HG03280 (cell line): ENCODE results near the gene C1GALT1C1.
"Not testable (repeated sequence)": the region's sequence is repeated elsewhere in the genome, so short reads cannot be mapped to it uniquely, and the experiment has no call there.

Source experiments
- ATAC-seq: cut with Tn5 transposase; IDR thresholded peaks from one replicate; pipeline ENCODE4 v1.9.1; 2021; ENCODE audit warnings: mild to moderate bottlenecking, moderate library complexity; ENCODE audit not compliant: unreplicated experiment

Gene C1GALT1C1

DNA sequence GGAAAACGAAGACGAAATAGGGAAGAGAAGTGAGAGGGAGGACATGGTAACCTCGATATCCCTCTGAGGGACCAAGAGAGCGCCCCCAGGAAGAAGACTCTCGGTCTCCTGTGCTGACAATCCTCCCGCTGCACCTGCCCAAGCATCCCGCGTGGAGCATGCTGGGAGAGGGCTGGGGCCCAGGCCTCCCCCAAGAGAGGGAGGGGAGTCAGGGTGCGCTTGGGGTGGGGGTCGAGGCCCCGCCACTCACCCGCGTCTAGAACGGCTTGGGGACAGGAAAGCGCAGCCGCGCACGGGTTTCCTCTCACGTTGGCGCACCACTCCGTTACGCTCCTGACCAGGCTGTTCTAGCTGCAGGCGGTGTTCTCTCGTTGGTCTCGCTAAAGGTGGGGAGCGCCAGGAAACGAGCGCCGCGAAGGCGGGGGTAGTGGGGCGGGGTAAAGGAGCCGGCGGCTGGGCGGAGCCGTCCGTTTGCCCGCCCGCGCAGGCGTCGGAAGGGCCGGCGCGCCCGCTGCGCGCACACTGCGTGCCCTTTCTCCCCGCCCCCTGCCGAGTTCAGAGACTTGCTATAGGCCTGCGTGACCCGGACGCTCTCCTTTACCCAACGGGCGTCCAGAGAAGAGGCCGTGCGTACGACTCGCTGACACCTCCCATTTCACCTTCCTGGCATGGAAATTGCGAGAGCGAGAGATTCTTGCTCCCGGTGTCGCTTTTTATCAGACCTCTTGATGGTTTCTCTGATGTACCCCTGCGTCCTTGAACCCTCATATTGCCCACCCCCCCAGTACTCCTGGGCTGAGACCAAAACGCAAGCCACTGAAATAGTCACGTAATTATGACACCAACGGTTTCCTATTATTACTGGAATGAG is at the start of gene C1GALT1C1:
C1GALT1C1 (minus strand) TSS at position 388 of the 871 bp plus-strand sequence. CDS start 2,888 bp downstream, outside the sequence.
- ATAC-seq: peak; percentile 97

DNA sequence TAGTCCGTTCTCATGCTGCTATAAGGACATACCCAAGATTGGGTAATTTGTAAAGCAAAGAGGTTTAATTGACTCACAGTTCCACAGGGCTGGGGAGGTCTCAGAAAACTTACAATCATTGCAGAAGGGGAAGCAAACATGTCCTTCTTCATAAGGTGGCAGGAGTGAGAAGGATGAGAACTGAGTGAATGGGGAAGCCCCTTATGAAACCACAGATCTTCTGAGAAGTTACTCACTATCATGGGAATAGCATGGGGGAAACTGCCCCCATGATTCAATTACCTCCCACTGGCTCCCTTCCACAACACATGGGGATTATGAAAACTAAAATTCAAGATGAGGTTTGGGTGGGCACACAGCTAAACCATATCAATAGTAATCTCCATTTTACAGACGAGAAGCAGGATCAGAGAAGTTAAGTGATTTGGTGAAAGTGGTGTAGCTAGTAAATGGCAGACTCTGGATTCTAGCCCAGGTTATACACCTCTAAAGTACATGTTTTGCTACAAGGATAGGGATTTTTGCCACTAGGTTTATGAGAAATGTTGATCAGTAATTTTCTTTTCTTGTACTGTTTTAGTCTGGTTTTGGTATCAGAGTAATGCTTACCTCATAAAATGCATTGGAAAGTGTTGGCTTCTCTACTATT is 47.3 kb upstream of the C1GALT1C1 start:
- ATAC-seq: no peak

DNA sequence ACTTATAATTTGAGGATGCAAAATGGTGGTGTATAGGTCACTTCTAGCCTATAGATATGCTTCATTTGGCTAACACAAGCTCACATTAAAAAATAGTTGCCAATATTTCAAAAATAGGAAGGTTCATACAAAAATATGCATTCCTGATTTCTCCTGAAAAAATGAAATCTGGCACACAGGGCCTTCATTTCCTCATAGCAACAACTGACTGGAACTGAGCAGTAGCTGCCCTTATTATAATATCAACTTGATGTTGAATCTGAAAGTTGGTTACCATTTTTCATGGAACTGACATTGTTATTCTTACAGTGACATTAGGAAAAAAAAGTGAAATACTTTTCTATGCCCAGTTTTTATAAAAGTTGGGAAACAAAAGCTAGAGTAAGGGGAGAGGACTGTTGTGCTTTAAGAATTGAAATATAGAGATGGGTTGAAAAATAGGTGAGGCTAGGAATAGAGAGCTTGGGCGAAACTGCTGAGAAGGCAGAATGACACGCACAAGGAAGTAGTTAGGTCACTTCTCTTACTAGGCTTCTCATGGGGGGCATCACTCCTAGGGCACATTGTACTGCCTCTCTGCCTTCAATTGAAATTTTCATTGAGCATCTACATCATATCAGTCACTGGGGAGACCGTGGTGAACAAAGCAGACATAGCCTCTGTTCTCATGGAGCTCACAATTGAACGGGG is 43.1 kb upstream of the C1GALT1C1 start:
- ATAC-seq: no peak

DNA sequence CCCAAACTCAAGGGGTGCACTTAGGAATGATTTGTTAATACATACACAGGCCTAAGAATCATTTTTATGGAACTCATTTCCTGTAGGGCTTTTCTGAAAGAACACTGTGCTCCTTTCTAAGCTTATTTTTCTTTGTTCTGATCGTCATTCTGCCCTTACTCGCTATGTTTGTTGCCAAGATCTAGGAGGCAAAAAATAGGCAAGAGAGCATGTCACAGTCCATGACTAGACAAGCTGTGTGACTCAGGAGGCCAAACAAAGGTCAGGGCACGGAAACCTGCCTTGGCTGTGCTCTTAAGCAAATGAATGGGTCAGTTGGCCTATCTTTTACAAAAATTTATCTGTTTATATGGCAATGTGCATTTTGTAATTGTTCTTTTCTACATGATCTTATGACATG is 42.5 kb upstream of the C1GALT1C1 start:
- ATAC-seq: no peak

DNA sequence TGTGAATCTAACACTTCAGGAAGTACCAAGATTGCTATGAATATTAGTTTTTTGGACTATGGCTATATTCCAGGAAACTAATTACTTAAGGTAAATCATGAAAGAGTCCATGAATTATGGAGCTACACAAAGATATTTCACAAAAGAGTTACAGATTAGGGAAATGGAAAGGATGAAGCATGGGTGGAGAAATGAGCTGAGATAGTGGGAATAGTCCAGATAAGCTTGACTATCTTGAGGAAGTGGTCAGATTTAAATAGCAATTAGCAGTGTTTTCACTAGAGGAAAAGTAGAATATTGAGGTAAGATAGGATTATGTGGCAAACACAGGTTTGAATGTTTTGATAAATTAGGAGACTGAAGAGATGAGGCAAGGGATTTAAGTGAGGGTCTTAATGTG is 42.1 kb upstream of the C1GALT1C1 start:
- ATAC-seq: no peak

DNA sequence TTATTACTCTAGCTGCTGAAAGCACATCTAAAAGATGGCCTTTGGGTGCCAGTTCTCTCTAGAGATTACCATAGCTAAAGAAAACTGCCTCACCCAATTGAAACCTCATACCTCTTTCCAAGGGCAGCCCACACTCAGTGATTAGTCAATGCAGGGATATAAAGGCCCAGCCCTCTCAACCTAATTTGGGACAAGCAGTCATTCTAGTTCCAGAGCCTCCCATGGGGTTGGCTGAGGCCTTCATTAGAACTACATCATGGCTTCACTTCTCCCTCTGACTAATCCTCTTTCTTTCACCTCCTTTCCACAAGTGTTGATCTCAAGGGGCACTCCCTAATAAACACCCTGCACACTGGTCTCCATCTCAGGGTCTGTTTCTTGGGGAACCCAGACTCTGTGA is 38.5 kb upstream of the C1GALT1C1 start:
- ATAC-seq: no peak

DNA sequence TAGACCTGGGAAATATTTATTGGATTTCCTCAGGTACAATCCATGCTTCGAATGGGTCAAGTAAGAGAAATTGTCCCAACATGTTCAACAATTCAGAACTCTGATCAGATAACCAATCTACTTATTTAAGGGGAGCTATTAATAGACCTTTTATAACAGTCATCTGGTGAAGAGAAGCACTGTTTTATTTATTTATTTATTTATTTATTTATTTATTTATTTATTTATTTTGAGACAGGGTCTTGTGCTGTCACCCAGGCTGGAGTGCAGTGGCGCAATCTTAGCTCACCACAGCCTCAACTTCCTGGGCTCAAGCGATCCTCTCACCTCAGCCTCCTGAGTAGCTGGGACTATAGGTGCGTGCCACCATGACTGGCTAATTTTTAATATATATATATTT is 34.7 kb upstream of the C1GALT1C1 start:
- ATAC-seq: not testable (repeated sequence)

DNA sequence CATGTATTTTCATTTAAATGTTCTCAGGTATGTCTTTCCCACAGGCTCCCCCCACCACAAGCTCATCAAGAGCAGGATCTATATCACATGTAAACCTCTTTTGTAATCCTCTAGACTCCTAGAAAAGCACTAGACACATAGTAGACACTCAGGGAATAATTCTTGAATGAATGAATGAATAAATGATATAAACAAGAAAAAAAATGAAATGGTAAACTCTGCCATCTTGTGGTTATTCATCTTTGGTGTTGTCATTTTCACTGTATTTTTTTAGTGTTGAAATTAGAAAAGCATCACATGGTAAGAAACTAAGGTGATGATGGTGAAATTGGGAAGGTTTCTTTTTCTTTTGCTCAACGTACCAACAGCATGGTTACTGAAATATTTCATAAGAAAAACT is 34.2 kb upstream of the C1GALT1C1 start:
- no peak for ATAC-seq

DNA sequence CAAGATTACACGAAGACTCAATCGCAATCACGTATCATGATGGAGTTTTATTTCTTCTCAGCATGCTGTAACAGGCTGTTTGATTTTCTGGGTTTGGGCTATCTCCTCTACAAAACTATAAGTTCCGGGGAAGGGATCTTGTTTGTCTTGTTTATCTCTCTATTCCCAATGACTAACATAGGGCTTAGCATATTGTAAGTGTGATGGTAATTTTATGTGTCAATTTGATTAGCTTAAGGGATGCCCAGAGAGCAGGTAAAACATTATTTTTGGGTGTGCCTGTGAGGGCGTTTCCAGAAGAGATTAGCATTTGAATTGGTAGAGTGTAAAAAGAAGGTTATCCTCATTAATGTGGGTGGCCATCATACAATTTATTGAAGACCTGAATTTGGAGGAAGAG is 32.8 kb upstream of the C1GALT1C1 start:
- no peak for ATAC-seq

DNA sequence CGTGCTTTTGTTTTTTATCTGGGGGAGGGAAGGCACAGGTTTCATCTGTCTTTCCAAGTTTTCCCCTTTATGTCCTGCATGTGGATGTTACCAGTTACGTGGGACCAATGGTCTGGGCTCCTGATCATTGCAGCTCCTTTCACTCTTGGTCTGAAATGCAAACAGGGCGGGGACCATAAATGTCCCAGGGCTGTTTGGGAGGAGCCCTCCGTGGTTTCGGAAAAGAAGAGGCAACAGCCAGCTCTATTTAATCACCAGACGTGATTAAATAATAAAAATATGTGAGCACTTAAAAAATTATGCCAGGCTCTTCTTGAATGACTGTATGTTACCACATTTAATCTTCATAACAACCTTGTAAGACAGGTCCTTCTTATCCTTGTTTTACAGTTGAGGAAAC is 30.8 kb upstream of the C1GALT1C1 start:
- no peak for ATAC-seq

DNA sequence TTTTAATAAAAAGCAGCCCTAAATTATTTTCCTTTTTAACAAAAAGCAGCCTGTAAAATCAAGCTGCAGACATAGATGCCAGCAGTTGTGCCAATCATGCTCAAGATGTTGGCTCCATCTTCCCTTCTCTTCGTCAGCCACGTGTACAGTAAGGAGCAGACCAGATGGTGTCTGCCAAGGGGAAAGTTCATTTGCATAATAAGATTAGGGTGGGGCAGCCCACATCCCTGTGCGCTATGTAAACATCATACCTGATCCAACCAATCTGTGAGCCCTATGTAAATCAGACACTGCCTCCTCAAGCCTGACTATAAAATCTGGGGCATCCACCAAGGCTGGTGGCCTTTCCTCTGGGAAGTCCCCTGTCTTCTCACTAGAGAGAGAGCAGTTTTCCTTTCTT is 23.1 kb upstream of the C1GALT1C1 start:
- ATAC-seq: no peak

DNA sequence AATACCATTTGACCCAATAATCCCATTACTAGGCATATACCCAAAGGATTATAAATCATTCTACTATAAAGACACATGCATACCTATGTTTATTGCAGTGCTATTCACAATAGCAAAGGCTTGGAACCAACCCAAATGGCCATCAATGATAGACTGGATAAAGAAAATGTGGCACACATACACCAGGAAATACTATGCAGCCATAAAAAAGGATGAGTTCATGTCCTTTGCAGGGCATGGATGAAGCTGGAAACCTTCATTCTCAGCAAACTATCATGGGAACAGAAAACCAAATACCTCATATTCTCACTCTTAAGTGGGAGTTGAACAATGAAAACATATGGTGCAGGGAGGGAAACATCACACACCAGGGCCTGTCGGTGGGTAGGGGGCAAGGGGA is 22.4 kb upstream of the C1GALT1C1 start:
- not testable (repeated sequence) for ATAC-seq

DNA sequence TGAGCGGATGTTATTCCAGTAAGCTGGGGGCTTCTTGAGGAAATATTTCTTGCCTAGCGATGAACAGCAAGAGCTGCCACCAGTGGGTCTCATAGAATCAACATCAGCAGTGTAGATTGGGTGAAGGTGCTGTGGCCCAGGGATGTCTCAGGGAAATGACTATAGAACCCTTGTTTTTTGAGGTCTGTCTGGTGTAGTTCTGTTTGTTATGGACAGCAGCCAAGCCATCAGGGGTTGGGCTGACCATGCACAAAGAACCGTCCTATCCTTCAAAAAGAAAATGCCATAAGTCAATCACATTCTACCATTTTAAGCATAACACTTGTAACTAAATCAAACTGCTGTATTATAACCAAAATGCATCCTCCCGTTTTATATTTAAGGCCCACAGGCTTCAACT is 17.3 kb upstream of the C1GALT1C1 start:
- no peak for ATAC-seq

DNA sequence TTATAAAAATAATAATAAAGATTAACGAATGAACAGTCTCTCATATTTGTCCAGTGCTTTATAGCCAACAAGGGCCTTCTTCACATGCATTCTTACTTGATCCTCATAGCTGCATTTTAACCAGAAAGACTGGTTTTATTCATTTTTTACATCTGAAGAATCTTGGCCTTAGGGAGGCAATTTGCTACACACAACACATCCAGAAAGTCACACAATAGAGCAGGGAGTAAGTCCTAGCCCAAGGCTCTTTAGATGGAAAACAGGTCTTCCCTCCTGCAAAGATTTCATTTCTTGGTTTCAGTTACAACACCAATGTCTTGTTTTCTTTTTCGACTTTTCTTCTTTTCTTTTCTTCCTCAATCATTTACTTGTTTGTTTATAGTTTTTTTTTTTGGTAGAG is 13.0 kb upstream of the C1GALT1C1 start:
- no peak for ATAC-seq

DNA sequence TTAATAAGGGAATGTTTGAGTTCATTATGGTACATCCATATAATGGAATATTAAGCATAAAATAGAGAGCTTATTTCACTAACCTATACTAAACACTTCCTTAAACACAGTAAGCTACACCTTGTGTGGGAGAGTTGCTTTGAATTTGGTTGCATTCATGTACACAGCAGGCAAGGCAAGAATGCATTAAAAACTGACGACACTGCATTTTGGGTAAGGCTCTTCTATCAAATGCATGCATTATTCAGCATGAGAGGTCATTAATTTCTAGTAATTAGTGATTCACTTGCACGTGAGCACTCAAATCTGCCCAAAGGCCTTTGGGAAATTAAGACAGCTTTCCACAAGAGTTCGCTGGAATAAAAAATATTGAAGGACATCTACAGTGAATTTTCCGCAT is 8.8 kb upstream of the C1GALT1C1 start:
- no peak for ATAC-seq

DNA sequence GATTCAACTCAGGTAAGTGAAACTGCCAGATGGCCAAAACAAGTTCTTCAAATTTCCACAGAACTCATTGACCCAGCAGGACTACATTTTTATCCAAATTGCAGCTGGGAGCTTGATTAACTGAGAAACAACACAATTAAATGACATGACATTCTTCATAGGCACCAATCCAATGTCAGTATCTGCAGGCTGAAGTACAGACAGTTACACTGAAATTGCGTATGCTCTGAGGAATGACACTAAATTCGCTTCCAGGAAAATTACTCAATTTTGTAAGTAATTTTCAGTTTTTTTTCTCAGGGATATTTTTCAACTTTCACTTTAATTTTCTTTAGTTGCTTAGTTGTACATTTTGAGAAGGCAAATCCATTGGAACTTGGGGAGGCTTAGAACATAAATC is 4.5 kb downstream of the C1GALT1C1 start:
- ATAC-seq: no peak

DNA sequence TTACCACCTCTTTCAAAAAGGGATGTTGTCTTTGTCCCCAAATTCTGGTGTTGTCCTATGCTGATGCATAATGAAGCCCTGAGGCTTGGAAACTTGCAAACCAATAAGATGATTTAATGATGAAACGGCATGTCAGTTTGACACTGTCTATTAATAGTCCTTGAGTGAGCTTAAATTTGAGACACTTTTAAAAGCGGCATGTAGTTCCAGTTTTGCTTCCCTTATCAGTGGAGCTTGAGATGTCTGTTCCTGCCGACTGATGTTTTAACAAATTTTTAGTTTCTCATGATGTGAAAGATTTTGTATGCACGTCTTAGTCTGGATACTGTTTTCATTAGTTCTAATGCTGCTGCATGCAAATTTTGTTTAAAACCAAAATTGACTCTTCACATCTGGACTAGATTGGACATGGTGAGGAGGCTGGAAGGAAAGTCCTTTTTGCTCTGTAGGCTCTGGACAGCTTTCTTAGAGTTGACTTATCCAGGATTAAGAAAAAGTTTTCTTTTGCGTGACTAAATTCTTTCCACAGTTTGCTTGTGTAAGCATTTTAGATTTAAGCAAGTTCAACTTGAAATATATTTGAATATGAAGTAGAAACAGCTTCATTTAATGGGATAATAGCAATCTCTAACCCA is 11.7 kb downstream of the C1GALT1C1 start:
- ATAC-seq: no peak

DNA sequence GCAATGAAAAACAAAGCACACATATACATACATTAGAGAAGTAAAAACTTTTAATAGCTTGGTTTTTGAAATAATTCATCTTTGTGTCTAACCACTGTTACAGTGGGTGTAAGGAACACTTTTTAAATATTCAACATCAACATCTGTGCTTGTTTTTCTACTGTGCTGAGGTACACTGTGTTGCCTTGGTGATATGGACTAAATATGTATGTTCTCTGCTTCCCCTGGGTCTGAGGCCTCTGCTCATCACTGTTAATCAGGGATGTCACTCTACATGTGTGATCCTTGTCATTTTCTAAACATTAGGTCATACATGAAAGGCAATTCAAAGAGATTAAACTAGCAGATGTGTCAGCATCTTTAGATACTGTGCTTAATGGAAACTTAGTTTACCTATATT is 15.0 kb downstream of the C1GALT1C1 start:
- ATAC-seq: no peak

DNA sequence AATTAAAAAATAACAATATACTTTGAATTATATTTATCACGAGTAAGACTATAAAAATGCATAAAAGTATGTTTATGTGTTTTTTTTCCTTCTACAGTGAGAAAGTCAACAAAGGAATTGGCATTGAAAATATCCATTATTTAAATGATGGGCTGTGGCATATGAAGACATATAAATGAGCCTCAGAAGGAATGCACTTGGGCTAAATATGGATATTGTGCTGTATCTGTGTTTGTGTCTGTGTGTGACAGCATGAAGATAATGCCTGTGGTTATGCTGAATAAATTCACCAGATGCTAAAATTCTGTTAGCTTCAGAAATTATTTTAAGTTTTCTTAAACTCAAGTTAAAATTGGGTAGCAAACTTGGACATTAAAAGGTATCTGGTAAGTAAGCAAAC is 17.8 kb downstream of the C1GALT1C1 start:
- no peak for ATAC-seq

DNA sequence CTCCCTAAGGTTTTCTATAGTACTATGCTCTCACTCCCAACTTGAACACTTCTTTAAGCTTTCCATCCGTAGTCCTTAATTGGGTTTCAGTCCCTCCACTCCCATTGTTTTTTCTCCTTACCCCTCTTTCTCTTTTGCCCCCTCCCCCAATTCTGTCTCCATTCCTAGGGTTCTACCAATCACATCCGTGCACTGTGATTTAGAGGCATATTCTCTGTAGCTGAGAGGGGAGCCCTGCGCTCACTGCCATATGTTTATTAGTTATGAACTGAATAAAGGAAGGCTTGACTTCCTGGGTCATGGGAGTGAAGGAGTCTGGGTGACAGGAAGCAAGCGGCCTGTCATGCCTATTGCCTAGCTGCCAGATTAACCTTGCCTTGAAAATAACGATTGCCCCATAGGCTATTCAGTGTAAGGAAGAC is 25.5 kb downstream of the C1GALT1C1 start:
- peak; percentile 51 for ATAC-seq

DNA sequence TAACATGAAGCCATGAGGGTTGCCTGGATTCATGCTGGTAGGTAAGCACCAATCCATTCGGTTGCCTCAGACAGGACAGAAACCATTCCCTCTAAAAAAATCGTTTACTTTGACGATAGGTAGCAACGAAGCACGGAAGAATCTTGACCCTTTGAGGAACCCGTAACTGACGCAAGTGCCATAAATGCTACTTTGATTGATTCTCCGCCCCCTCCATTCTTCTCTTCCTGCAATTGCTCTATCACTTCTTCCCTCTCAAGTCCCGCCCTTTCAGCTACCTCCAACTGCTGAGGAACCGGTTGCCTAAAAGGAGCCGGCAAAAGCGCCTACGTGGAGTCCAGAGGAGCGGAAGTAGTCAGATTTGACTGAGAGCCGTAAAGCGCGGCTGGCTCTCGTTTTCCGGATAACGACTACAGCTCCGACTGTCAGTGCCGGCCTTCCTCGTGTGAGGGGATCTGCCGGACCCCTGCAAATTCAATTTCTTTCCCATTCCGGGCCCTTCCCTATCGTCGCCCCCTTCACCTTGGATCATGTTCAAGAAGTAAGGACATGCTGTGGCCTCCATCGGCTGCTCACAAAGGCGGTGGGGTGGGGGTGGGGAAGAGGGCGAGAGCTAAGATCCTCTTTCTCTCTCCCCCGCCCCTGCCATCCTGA is 26.0 kb downstream of the C1GALT1C1 start, which contains the start of gene MCTS1:
MCTS1 (plus strand) TSS at position 395 of the 654 bp plus-strand sequence; CDS start at position 531, 136 bp downstream.
- peak; percentile 92 for ATAC-seq
